ENCODE results near the gene NINL.
"Not testable (repeated sequence)": the region's sequence is repeated elsewhere in the genome, so short reads cannot be mapped to it uniquely, and the experiment has no call there.

NINL gene

DNA sequence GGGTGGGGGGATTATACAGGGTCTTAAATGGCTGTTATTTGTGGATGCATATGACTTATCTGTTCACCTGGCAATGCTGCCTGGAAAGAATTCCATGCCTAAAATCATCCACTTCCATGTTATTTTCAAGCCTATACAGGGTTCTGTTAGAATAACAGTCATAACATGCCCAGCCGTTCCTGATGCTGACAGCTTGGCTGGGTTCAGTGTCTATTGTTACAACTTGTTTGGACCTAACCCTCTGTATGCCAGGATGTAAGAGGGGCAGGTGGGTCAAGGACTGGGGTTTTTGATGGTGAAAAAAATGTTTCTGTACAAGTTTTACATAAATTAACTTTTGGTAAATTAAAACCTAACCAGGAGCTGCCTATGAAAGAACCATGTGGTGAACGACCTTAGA is 98.0 kb downstream of the NINL start:
- no peak for DNase-seq (ENCODE audit: extremely low read depth in 1 of 2, low read depth in 1 of 2)

DNA sequence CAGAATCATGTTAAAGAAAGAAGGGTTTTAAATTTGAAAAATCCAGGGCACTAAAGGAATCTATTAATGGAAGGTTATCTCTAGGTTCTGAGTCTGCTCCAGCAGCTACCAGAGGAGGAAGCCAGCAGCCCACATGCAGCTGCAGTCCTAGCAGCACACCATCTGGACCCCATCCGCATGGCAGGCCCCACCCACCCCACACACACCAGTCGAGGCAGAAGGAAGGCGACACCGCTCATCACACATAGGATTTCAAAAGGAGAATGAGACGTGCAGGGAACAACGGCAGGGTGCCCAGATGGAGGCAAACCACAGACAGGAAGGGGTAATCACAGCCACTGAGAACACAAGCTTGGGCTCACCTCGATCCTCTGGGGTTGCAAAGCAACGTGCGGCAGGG is 99.0 kb downstream of the NINL start:
- no peak for DNase-seq (ENCODE audit: extremely low read depth in 1 of 2, low read depth in 1 of 2)

DNA sequence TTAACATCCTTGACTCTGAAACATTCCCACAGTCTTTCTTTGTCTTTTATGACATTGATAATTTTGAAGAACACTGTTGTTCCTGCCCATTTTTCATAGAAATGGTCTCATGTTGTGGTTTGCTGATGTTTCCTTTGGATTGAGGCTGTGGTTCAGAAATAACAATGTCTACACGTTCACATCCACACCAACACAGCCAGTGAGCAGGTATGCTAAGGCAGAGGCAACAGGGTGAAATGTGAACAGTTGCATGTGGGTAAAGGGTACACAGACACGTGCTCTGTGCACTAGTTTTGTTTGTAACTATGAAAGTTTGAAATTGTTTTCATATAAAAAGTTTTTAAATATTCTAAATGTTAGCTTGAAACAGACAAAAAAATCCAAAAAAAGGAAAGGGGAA is 99.5 kb downstream of the NINL start:
- DNase-seq (ENCODE audit: extremely low read depth in 1 of 2, low read depth in 1 of 2), result no peak

GRCh38 chr20:25484911-25485511 is 100.3 kb downstream of the NINL start:
- DNase-seq (ENCODE audit: extremely low read depth in 1 of 2, low read depth in 1 of 2), result no peak

- no peak for DNase-seq (ENCODE audit: extremely low read depth in 1 of 2, low read depth in 1 of 2)
Measured at GRCh38 chr20:25484224-25484846, 101.0 kb downstream of the NINL start.

DNA sequence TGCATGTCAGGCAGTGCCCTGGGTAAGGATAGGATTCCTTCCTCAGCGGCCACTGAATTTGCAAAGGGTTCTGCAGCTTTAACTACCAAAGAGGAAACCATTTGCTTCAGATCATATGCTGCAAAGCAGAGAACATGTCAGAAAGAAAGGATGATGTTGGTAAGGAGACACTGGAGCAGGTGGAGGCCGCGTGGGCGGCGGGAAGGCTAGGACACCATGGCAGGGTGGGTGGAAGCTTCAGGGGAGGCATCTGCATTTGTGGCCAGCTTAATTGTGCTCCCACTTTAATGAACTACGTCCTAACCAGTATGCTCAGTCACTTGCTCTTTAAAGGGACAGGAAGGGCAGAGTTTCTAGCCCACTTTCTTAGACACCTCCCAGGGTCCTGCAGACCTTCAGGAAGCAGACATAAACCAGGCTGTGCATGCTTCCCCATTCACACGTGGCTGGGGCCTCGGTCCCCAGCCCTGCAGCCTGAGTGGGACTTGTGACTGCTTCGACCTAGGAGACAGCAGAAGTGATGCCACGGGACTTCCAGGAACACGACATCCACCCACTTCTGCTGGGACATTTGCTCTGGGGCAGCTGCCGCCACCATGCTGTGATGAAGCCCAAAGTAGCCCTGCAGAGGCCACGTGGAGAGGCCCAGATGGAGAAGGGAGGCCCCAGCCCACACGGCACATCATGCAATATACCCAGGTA is 101.7 kb downstream of the NINL start:
- DNase-seq (ENCODE audit: extremely low read depth in 1 of 2, low read depth in 1 of 2), result no peak

GRCh38 chr20:25481918-25482253 is 103.4 kb downstream of the NINL start:
- DNase-seq (ENCODE audit: extremely low read depth in 1 of 2, low read depth in 1 of 2), result no peak

DNA sequence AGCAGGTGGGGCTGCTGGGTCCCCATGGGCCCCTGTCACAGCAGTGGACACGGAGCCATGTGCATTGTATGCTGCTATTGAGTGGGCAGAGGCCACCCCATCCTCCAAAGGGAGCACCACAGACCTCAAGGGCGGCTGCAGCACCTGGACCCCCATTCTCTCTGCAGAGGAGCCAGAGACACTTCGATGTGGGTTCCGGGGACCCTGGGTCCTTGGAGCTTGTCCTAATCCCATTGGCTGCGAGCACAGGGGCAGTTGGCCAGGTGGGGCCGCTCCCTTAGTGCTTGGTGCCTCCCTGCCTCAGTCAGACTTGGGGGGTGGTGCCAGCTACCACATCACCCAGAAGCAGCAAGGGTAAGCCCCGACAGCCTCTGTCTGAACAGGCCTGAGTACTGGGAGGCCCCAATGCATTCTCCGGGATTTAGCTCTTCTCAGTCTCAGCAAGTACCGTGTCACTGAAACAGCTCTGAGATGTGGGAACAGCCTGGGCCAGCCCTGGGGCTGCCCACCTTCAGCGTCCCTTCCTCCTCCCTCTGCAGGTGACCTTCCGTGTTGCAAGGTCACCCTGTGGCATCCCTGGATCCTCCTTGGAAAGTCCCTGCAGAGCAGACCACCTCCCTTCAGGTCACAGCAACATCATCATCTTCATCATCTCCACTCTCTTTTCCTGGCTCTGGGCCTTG is 104.0 kb downstream of the NINL start:
- no peak for DNase-seq (ENCODE audit: extremely low read depth in 1 of 2, low read depth in 1 of 2)

DNA sequence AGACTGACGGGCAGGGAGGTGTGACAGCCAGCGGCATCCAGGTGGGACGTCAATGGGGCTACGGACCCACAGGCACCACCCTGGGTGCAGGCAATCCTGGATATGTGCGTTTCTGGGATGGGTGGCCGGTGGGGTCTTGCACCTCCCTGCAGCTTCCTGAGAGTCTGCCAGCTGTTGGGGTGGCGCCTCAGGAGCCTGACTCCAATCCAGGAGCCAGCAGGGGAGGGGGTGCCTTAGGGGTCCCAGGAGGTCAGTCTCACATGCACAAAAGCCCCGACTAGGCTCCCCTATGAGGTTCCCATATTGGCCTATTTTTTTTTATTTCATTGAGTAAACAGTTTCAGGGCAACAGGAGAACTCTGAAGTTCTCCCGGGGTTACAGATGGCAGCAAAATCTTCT is 104.5 kb downstream of the NINL start:
- no peak for DNase-seq (ENCODE audit: extremely low read depth in 1 of 2, low read depth in 1 of 2)

DNA sequence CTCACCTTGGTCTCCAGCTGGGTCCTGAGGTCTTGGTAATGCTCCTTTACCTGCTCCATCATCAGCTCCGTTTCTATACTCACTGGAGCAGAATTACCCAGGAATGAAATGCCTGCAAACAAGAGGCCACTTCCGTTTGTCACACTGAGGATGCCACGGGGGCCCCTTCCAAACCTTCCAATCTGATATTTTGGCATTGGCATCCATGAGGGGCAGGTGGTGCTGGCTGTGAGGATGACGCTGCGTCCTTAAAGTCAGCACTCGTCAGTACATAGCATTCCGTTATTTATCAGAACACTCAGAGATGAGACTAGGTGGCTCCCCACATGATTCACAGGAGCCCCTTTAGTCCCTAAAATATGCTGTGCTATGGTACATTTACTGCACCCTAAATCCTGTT is 105.2 kb downstream of the NINL start:
- DNase-seq (ENCODE audit: extremely low read depth in 1 of 2, low read depth in 1 of 2), result no peak

DNA sequence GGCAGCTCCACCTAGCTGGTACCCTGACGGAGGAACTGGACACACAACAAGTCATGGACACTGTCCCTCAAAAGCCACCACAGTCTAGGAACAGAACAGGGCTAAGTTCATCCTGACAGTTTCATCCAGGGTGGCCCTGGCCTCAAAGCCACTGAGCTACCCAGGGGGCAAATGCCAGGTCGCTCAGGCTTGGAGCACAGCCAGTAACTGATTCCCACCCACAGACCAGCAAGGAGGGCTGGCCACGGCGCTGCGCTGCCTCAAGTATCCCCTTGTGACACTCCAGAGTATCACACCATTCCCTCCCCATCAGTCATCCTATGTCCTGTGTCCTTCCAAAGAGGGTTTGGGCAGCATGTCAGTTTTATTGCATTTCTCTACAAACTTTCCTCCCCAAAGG is 105.7 kb downstream of the NINL start:
- DNase-seq (ENCODE audit: extremely low read depth in 1 of 2, low read depth in 1 of 2), result no peak

GRCh38 chr20:25478889-25479568 is 106.3 kb downstream of the NINL start:
- DNase-seq (ENCODE audit: extremely low read depth in 1 of 2, low read depth in 1 of 2), result no peak

DNA sequence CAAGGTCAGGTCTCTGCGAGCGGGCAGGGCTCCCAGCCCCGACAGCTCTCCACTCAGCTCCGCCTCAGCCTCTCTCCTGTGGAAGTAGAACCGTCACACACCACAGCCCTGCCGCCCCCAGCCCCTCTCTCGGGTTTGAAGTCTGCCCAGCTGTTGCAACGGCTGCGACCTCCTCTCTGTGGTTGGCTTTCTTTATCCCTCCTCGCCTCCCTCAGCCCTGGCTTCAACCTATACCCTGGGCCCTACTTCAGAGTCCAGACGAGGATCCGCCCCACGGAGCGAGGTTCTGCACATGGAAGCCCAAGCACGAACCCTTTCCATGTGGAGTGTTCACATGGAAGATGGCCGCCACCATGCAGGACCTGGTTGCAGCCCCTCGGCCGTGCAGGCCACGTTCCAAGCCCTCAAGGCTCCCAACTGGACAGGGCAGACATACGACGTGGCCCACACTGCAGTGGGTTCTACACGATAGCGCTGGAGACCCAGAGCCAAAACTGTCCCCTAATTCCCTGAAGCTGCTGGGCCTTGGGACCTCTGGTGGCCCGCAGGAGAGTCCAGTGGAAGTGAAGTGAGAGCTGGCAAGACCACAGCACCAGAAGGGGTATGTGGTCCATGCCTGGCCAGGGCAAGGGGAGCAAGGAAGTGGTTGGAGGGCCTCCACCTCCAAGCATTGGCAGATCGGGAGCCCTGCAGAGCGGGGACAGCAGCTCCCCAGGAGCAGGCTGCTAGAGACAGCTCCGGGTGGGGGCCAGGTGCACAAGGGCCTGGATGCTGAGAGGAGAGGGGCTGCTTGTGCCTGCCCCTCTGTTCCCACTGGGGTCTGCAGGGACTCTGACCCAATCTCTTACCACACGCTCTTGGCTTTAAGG is 108.1 kb downstream of the NINL start:
- DNase-seq (ENCODE audit: extremely low read depth in 1 of 2, low read depth in 1 of 2), result no peak

DNA sequence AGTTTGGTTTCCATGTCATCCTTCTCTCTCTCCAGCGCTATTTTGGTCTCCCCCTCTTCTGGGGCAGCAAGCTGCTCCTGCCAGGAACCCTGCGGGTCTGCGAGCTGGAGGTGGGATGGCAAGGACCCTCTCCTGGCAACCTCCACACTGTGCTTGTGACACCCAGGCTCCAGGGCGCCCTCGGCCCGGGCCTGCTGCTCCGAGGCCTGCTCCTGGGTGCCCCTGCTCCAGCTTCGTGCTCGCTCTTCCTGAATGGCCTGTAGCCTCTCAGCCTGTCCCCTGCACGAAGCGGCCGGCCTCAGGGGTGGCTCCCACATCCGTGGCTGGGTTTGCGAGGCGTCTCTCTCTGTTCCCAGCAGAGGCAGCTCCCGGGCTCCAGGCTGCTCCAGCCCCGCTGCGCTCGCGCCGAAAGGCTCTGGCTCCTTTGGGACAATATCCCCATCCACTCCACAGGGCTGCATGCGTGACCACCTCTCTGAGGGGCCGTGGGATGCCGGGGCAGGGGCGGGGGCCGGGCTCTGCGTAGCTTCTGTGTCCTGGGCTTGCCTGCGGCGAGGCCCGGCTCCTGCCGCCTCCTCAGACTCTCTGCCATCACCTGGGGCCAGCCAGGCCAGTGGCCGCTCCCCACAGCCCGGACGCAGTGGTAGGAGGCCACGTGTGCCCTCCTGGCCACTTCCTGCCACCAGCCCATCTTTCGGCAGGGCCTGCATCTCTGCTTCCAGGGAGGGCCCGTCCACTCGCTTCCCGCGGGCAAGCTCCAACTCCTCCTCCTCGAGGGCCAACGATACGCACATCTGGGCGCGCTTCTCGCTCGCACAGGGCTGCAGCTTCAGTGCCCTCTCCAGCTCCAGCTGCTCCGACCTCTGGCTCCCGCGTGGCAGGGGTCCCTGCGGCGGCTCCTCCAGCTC is 109.0 kb downstream of the NINL start:
- no peak for DNase-seq (ENCODE audit: extremely low read depth in 1 of 2, low read depth in 1 of 2)

DNA sequence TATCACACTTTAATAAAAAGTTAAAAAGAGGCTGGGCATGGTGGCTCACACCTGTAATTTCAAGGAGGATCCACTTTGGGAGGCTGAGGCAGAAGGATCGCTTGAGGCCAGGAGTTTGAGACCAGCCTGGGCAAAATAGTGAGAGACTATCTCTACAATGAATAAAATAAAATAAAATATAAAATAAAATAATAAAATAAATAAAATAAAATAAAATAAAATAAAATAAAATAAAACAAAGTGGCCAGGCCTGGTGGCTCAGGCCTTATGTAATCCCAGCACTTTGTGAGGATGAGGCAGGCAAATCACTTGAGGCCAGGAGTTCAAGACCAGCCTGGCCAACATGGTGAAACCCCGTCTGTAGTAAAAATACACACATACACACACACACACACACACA is 112.0 kb downstream of the NINL start:
- DNase-seq (ENCODE audit: extremely low read depth in 1 of 2, low read depth in 1 of 2), result not testable (repeated sequence)

GRCh38 chr20:25471020-25471419 is 114.3 kb downstream of the NINL start:
- DNase-seq (ENCODE audit: extremely low read depth in 1 of 2, low read depth in 1 of 2), result no peak

GRCh38 chr20:25470045-25470444 is 115.3 kb downstream of the NINL start:
- DNase-seq (ENCODE audit: extremely low read depth in 1 of 2, low read depth in 1 of 2), result no peak

- no peak for DNase-seq (ENCODE audit: extremely low read depth in 1 of 2, low read depth in 1 of 2)
Measured at GRCh38 chr20:25469558-25469957, 115.8 kb downstream of the NINL start.
